Chondrocyte (in vitro differentiated cells): ENCODE data around the gene ARL4D. TPM values are rescaled to one million over a fixed set of nuclear protein-coding genes. Genes with fewer than 3 reads are reported as not detected.
"Not testable (repeated sequence)": the region's sequence is repeated elsewhere in the genome, so short reads cannot be mapped to it uniquely, and the experiment has no call there.

ENCODE experiments used
- DNase-seq: peaks from one replicate; pipeline ENCODE4 v3.0.0; 2021; ENCODE audit warnings: mixed read lengths, low spot score
- H3K27ac Mint-ChIP-seq: one replicate; pipeline ENCODE4 v1.8.0; 2021; ENCODE audit warnings: mild to moderate bottlenecking, moderate library complexity, mixed read lengths; ENCODE audit not compliant: unreplicated experiment
- H3K27me3 Mint-ChIP-seq: 2 replicates; pipeline ENCODE4 v1.8.0; 2021; ENCODE audit warnings: low read depth, mixed read lengths
- H3K36me3 Mint-ChIP-seq: 2 replicates; pipeline ENCODE4 v1.8.0; 2021; ENCODE audit warnings: low read depth, mixed read lengths
- H3K4me1 Mint-ChIP-seq: 2 replicates; pipeline ENCODE4 v1.8.0; 2021; ENCODE audit warnings: low read depth, mild to moderate bottlenecking, mixed read lengths
- H3K4me3 Mint-ChIP-seq: one replicate; pipeline ENCODE4 v1.8.0; 2021; ENCODE audit warnings: mild to moderate bottlenecking, moderate library complexity, mixed read lengths; ENCODE audit not compliant: unreplicated experiment
- H3K9me3 Mint-ChIP-seq: 2 replicates; pipeline ENCODE4 v1.8.0; 2021; ENCODE audit warnings: low read depth, mixed read lengths
- total RNA-seq: library from RNA; stranded (reverse); gene quantifications from 3 replicates; pipeline ENCODE4 v1.2.1, GENCODE V29; 2021
- TF ChIP-seq, protein P1 (sequence below): fragments of 200-600 bp; sonication (generic); IDR thresholded peaks from 2 replicates; pipeline ENCODE4 v1.5.0; 2021; ENCODE audit warnings: antibody characterized with exemption, mild to moderate bottlenecking, moderate library complexity

The ARL4D gene
- total RNA-seq, 1 donor from 2014 or later: 37.5 TPM

DNA sequence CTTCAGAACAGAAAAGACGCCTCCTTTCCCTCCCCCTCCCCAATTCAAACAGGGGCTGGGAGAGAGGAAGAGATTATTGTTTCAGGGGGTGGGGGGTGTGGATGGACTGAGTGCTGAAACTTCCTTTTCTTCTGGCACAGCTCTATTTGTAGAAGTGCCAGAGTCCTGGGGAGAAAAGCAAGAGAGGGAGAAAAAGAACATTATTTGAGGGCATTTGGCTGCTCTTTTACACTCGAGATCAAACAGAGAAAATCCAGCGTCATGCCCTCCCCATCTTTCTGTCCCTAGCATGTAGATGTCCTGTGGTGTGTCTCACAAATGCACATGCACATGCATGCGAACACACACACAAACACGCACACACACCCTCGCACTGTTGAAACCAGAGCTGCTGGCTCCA is 13.0 kb downstream of the ARL4D start:
- DNase-seq: no peak
- peak overlapping the region; percentile 98 for H3K27ac Mint-ChIP-seq
- H3K4me3 Mint-ChIP-seq: no peak overlapping the region
- TF ChIP-seq, protein P1, sequence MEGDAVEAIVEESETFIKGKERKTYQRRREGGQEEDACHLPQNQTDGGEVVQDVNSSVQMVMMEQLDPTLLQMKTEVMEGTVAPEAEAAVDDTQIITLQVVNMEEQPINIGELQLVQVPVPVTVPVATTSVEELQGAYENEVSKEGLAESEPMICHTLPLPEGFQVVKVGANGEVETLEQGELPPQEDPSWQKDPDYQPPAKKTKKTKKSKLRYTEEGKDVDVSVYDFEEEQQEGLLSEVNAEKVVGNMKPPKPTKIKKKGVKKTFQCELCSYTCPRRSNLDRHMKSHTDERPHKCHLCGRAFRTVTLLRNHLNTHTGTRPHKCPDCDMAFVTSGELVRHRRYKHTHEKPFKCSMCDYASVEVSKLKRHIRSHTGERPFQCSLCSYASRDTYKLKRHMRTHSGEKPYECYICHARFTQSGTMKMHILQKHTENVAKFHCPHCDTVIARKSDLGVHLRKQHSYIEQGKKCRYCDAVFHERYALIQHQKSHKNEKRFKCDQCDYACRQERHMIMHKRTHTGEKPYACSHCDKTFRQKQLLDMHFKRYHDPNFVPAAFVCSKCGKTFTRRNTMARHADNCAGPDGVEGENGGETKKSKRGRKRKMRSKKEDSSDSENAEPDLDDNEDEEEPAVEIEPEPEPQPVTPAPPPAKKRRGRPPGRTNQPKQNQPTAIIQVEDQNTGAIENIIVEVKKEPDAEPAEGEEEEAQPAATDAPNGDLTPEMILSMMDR: no peak
- peaks cover 61% of the 10 kb centered on the region for H3K4me1 Mint-ChIP-seq
- H3K27me3 Mint-ChIP-seq: no peaks in the 10 kb centered on the region
- H3K36me3 Mint-ChIP-seq: no peaks in the 10 kb centered on the region
- H3K9me3 Mint-ChIP-seq: no peaks in the 10 kb centered on the region

DNA sequence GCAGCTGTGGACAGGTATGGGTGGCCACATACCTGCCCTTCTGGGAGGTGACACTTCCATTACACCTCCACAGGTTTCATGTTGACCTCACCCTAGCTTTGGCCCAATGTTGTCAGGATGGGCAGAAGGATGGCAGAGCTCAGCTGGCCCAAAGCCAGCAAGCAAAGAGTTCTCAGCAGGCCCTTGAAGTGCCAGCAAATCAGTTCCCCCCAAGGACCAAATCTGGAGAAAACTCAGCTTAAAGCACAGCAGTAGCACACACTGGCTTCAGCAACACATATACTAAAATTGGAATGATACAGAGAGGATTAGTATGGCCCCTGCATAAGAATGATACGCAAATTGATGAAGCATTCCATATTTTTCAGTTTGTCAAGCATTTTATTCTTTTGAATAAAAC is 13.4 kb downstream of the ARL4D start:
- Mint-ChIP-seq H3K27me3 (no peaks in the 10 kb centered on the region), H3K4me1 (peaks cover 61% of the 10 kb centered on the region), H3K27ac (peak overlapping the region; percentile 14), H3K36me3 (no peaks in the 10 kb centered on the region), H3K4me3 (no peak overlapping the region), H3K9me3 (no peaks in the 10 kb centered on the region)
- peak; percentile 25 for DNase-seq
- TF ChIP-seq, protein P1: no peak

DNA sequence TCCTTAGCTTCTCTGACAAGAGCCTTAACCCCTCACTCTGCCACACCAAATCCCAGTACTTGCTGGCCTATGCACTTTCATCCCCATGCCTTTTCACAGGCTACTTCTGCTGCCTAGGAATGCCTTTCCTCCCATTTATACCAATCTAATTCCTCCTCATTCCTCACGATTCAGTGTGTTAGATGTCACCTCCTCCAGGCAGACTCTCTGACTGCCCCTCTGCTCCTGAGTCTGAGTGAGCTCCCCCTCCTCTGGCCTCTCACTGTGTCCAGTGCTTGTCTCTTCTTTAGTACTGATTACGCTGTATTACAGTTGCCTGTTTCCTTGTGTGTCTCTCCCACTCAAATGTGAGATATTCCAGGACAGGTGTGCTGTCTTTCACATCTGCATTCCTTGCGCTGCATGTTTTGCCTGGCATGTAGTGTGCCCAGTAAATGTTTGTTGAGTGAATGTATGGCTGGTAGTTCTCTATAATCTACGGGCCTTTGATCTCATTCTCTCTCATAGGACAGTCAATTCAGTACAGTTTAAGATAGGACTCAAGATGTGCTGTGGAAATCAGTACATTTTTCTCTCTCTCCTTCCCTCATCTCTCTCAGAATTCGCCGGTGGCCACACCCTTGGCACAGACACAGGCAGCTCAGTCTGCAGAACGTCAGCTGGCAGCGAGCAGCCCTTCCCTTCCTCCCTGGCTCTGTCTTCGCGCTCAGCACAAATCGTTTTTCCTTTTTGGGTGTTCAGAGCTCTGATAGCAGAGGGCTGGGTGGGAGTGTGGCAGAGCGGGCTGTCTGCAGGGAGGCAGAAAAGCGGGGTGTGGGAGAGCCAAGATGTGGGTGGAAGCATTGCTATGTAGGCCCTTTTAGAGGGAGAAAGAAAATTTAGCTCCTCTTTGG is 18.5 kb downstream of the ARL4D start:
- no peak for DNase-seq
- Mint-ChIP-seq H3K4me1 (peaks cover 50% of the 10 kb centered on the region), H3K9me3 (no peaks in the 10 kb centered on the region), H3K27ac (peak overlapping the region; percentile 96), H3K36me3 (no peaks in the 10 kb centered on the region), H3K4me3 (peak overlapping the region; percentile 42), H3K27me3 (no peaks in the 10 kb centered on the region)
- TF ChIP-seq, protein P1: no peak

DNA sequence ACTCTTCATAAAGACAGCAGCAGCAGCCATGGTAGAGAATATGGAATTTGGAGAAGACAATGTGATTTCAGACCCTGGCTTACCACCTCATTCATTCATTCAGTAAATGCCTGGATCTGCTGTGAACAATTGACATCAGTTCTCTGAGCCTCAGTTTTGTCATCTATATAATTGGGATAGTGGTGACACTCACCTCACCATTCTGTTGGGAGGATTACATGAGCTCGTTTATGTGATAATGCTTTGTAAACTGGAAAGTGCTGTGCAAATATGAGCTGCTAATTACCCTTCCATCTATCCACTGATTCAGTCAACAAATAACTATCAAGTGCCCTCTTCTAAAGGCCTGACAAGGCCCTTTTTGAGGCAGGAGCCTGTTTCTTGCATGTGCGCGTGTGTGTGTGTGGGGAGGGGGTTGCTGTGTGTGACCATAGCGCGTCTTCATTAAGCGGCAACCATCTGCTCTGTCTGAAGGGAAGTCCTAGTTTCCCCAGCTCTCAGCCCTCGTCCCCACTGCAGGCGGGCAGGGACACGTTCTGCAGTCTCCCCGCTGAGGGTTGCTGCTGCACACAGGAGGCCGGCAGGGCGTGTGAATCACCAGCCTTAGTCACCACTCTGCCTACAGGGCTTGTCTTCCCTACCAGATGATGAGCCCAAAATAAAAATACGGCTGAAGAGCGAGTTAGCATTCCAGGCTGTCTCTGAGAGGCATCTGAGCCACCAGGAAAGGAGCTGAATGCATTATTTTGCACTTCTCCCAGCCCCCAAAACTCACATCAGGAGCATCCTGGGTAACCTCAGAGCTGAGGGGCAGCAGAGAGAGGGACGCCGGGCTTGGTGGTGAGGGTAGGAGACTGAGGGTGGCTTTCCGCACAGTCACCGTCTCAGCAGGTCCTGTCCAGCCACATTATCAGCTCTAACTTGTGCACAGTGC is 19.9 kb downstream of the ARL4D start:
- Mint-ChIP-seq H3K27me3 (no peaks in the 10 kb centered on the region), H3K36me3 (no peaks in the 10 kb centered on the region), H3K27ac (peak overlapping the region; percentile 96), H3K4me1 (peaks cover 47% of the 10 kb centered on the region), H3K4me3 (peak overlapping the region; percentile 19), H3K9me3 (no peaks in the 10 kb centered on the region)
- TF ChIP-seq, protein P1: peak; percentile 30
- peak; percentile 95 for DNase-seq

DNA sequence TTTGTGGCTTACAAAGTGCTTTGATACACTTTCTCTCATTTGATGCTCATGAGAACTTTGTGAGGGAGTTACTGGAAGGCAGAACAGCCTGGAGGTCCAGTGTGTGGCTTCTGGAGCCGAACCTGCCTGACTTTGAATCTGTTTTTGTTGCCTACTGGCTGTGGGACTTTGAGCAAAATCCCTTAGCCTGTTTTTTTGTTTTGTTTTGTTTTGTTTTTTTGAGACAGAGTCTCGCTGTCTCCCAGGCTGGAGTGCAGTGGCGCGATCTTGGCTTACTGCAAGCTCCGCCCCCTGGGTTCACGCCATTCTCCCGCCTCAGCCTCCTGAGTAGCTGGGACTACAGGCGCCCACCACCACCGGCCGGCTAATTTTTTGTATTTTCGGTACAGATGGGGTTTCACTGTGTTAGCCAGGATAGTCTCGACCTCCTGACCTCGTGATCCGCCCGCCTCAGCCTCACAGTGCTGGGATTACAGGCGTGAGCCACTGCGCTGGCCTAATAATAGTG is 20.6 kb downstream of the ARL4D start:
- not testable (repeated sequence) for H3K27me3 Mint-ChIP-seq, H3K9me3 Mint-ChIP-seq, H3K36me3 Mint-ChIP-seq, DNase-seq
- Mint-ChIP-seq H3K27ac (peak overlapping the region; percentile 96), H3K4me1 (peaks cover 44% of the 10 kb centered on the region), H3K4me3 (peak overlapping the region; percentile 17)
